ENCODE data around the gene AGBL4.
"Not testable (repeated sequence)": the region's sequence is repeated elsewhere in the genome, so short reads cannot be mapped to it uniquely, and the experiment has no call there.

AGBL4 gene

DNA sequence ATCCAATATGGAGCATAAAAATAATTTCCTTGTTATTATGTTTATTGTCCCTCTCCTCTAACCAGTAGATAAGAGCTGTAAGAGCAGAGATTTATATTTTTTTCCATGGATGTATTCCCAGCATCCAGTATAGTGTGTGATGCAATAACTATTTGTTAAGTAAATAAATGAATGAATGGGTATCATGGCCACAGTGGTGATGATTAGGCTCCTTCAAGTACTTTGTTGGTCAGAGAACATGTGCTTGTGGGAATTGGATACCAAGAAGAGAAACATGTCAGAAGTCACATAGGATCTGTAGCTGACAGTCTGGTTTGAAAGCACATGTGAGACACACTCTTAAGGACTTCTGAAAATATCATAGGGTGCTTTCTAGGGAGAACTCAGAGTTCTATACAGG lies 588.5 kb downstream of the AGBL4 start:
- DNase-seq (ENCODE audit: low read depth in 2 of 2) = no peak

DNA sequence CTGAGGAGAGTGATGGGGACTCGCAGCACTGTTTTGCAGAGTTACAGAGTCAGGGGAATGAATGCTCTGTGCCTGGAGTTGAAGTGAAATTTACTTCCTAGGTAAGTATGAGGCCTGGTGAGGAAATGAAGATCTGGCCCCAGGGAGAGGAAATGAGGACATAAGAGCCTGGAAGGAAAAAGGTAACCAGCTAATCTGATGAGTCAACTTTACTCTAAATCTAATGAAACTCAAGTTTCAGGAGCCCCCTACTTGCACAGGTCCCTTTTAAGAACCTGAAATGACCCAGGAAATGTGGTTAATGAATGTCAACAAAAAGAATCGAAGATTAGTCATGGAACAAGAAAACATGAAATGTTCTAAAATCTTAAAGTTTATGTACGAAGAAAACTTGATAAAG lies 599.0 kb downstream of the AGBL4 start:
- no peak for DNase-seq (ENCODE audit: low read depth in 2 of 2)

GRCh38 chr1:49416758-49417157 lies 607.0 kb downstream of the AGBL4 start:
- DNase-seq (ENCODE audit: low read depth in 2 of 2) = no peak

DNA sequence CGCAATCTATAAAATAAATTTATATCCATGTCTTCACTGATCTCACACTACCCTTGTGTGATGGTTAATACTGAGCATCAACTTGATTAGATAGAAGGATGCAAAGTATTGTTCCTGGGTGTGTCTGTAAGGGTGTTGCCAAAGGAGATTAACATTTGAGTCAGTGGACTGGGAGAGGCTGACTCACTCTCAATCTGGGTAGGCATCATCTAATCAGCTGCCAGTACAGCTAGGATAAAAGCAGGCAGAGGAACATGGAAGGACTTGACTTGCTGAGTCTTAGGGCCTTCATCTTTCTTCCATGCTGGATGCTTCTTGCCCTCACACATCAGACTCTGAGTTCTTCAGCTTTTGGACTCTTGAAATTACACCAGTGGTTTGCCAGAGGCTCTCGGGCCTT lies 615.4 kb downstream of the AGBL4 start:
- DNase-seq (ENCODE audit: low read depth in 2 of 2) = no peak

DNA sequence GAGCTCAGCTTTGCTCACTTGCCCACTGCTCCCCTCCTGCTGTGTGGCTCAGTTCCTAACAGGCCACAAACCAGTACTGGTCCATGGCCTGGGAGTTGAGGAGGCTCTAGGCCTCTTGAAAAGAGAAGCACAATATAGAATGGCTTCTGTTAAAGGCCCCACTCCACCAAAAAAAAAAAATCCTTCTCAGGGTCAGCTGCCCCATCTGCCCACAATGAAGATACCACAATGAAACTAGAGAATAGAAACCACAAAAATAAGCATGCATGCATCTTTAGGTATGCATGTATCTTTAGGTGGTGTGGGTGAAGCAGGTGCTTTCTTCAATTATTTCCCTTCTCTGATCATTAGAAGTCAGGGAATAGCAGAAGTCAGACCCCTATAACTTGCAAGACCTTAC lies 626.7 kb downstream of the AGBL4 start:
- DNase-seq (ENCODE audit: low read depth in 2 of 2) = no peak

- DNase-seq (ENCODE audit: low read depth in 2 of 2) = no peak
These were observed 629.6 kb downstream of the AGBL4 start for GRCh38 chr1:49394200-49394599.

GRCh38 chr1:49389699-49390098 lies 634.1 kb downstream of the AGBL4 start:
- no peak for DNase-seq (ENCODE audit: low read depth in 2 of 2)

DNA sequence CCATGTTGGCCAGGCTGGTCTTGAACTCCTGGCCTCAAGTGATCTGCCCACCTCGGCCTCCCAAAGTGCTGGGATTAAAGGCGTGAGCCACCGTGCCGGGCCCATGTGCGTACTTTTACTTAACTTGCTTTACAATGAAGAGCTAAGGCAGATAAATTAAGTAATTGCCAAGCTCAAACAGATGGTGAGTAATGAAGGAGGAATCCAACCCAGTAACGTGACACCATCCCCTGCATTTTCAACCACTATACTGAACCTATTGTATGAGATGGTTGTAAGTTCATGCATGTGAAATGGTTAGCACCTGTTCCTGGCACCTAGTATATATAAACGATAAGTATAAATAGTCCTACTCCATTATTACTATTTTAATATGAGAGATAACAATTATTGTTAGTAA lies 659.1 kb downstream of the AGBL4 start:
- DNase-seq (ENCODE audit: low read depth in 2 of 2) = no peak

GRCh38 chr1:49363628-49364027 lies 660.1 kb downstream of the AGBL4 start:
- no peak for DNase-seq (ENCODE audit: low read depth in 2 of 2)

- DNase-seq (ENCODE audit: low read depth in 2 of 2) = no peak
These were observed 665.7 kb downstream of the AGBL4 start for GRCh38 chr1:49358036-49358435.

DNA sequence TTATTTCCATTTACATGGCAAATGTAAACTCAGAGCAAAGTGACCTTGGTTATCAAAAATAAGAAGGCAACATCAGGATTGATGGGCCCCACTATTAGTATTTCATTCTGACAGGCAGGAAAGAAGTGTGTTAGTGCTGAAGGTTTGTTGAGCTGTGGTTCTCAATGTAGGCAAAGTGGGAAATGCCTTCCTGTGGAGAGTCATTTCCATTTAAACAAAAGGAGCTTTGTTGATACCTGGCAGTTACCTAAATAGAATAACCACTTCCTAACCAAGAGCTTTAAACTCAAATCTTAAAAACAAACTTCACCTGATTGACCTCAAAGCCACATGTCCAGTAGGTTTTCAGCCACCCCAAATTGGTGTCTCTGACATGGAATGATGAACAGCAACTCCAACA lies 667.2 kb downstream of the AGBL4 start:
- DNase-seq (ENCODE audit: low read depth in 2 of 2) = no peak

- DNase-seq (ENCODE audit: low read depth in 2 of 2) = no peak
These were observed 672.0 kb downstream of the AGBL4 start for GRCh38 chr1:49351768-49352167.

- DNase-seq (ENCODE audit: low read depth in 2 of 2) = no peak
These were observed 676.9 kb downstream of the AGBL4 start for GRCh38 chr1:49346767-49347349.

DNA sequence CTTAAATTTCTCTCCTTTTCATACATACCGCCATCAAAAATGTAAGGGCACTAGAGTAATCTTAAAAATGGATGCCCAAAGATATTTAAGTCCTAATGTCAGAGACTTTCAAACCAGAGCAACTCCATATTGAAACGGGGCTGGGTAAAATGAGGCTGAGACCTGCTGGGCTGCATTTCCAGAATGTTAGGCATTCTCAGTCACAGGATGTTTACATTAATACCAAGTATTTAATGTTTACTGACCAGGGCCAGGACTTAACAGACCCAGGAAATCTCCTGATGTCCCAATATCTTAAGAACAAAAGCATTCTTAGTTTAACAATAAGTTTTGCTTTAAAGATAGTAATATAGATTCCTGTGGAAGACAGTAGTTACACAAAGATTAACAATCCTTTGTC lies 683.2 kb downstream of the AGBL4 start:
- no peak for DNase-seq (ENCODE audit: low read depth in 2 of 2)

DNA sequence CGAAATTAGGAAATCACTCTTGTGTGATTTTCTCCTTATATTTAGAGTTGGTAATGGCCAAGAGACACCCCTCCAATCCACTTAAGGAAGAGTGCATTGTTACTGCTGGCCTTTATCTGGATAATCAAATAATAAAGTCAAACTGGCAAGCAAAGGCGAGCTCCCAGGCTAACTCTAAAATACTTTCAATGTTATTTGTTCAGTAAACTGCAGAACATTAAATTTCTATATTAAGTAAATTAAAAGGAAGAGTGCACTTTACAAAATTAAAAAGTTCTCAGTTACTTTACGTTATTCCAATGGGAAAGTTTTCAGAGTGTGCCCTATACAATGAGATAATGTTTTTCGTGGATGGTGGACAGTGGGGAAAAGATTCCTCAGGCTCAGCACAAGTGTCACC lies 684.7 kb downstream of the AGBL4 start:
- DNase-seq (ENCODE audit: low read depth in 2 of 2) = no peak

- DNase-seq (ENCODE audit: low read depth in 2 of 2) = no peak
These were observed 686.5 kb downstream of the AGBL4 start for GRCh38 chr1:49337251-49337650.

GRCh38 chr1:49333906-49334305 lies 689.8 kb downstream of the AGBL4 start:
- DNase-seq (ENCODE audit: low read depth in 2 of 2) = no peak

GRCh38 chr1:49331066-49331852 lies 692.5 kb downstream of the AGBL4 start:
- no peak for DNase-seq (ENCODE audit: low read depth in 2 of 2)

- no peak for DNase-seq (ENCODE audit: low read depth in 2 of 2)
These were observed 699.7 kb downstream of the AGBL4 start for GRCh38 chr1:49323925-49324540.

DNA sequence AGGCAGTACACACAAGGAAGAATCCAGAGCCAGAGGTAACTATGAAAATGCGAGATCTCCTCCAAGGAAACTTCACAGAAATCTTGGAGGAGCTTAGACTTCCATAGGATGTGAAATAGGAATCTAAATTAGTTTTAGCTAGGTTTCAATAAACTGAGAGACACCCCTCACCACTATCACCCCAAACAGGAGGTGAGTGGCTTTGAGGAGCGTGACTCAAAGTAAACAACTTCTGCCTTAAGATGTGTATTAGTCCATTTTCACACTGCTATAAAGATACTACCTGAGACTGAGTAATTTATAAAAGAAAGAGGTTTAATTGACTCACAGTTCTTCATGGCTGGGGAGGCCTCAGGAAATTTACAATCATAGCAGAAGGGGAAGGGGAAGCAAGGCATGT lies 703.3 kb downstream of the AGBL4 start:
- DNase-seq (ENCODE audit: low read depth in 2 of 2) = not testable (repeated sequence)

DNA sequence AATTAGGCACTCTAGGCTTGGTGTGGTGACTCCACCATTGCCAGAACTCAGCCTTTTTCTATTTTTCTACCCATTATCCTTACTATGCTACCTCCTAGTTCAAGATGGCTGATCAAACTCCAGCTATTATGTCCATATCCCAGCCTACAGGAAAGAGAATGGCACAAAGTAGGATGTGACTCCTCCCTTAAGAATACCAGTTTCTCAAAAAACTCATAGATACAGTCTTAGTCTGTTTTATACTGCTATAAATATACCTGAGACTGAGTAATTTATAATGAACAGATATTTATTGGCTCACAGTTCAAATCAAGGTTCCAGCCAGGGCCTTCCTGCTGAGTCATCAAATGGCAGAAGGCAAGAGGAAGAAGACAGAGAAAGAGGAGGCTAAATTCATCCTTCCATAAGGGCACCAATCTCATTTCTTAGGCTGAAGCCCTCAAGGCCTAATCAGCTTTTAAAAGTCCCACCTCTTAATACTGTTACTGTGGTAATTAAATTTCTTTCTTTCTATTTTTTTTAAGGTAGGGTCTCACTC lies 704.3 kb downstream of the AGBL4 start:
- no peak for DNase-seq (ENCODE audit: low read depth in 2 of 2)

GRCh38 chr1:49318218-49318617 lies 705.5 kb downstream of the AGBL4 start:
- no peak for DNase-seq (ENCODE audit: low read depth in 2 of 2)

DNA sequence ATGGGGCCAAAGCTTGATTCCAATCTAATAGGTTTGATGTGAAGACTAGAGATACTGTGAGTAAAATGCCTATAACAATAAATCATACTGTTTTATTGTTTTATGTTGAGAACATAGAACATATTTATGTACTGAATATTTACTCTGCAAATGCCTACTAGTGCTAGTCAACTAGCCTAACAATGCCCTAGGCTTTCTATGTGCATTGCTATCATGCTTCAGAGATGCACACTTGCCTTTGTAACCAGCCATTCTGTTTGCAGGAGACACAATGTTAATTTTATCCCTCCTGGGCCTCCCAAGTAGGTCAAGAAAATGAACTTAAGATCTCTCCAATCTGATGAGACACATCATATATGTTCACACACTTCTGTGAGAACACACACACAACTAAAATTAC lies 716.3 kb downstream of the AGBL4 start:
- DNase-seq (ENCODE audit: low read depth in 2 of 2) = no peak

All from stimulated activated CD4-positive, alpha-beta T cell treated with anti-CD3 and anti-CD28 coated beads, Interleukin-1b, Interleukin-23, amount 100 ng/mL, for 1 hour (primary cell).